ENCODE results near the gene CAMK2D.
"Not testable (repeated sequence)": the region's sequence is repeated elsewhere in the genome, so short reads cannot be mapped to it uniquely, and the experiment has no call there.

CAMK2D gene

GRCh38 chr4:113695328-113696169 is 66.0 kb downstream of the CAMK2D start:
- Histone ChIP-seq H3K4me2 (ENCODE audit: low read length) (no peak overlapping the region), H3K36me3 (ENCODE audit: insufficient read depth, low read length) (no peaks in the 10 kb centered on the region), H3K9ac (ENCODE audit: low read depth, low read length) (no peak overlapping the region), H3K9me3 (replicated peaks; ENCODE audit: low read length) (no peaks in the 10 kb centered on the region), H3K4me1 (ENCODE audit: control insufficient read depth, insufficient read depth, low read length) (peaks cover 23% of the 10 kb centered on the region), H3K4me3 (ENCODE audit: low read length) (no peak overlapping the region), H3K27me3 (ENCODE audit: control insufficient read depth, insufficient read depth, low read length) (no peaks in the 10 kb centered on the region)

- H3K4me3 ChIP-seq (ENCODE audit: low read length) = no peak overlapping the region
- no peak overlapping the region for H3K9ac ChIP-seq (ENCODE audit: low read depth, low read length)
- no peaks in the 10 kb centered on the region for H3K9me3 ChIP-seq (replicated peaks; ENCODE audit: low read length)
- H3K27me3 ChIP-seq (ENCODE audit: control insufficient read depth, insufficient read depth, low read length) = no peaks in the 10 kb centered on the region
- H3K4me2 ChIP-seq (ENCODE audit: low read length) = no peak overlapping the region
- H3K36me3 ChIP-seq (ENCODE audit: insufficient read depth, low read length) = no peaks in the 10 kb centered on the region
- peaks cover 8% of the 10 kb centered on the region for H3K4me1 ChIP-seq (ENCODE audit: control insufficient read depth, insufficient read depth, low read length)
These were observed 67.5 kb downstream of the CAMK2D start for GRCh38 chr4:113694008-113694407.

DNA sequence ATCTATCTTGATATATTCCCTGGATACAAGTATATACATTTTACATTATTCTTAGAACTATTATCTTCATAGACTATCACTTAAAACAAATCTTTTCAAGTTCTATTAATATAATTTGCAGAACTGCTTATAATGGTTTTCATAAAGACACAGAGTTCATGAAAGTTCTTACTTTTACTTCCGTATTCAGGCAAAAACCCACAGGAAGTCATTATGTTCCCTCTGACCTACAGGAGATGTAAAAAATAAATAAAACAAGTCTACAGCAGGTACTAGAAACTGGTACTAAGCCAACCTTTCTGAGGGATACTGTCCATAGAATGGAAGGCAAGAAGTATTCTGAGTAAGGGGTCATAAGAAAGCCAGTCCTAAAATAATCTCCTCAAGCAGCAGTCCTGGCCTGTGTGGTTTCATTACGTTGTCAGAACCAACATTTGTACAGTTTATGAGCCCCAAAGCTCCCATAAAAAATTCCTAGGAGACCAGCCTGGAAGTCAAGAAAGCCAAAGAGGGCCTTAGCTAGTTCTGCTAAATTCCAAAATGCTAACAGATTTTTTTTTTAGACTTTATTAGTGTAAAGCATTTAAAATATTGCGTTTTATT is 68.6 kb downstream of the CAMK2D start:
- H3K4me1 ChIP-seq (ENCODE audit: control insufficient read depth, insufficient read depth, low read length) = peaks cover 9% of the 10 kb centered on the region
- H3K27me3 ChIP-seq (ENCODE audit: control insufficient read depth, insufficient read depth, low read length) = no peaks in the 10 kb centered on the region
- H3K4me2 ChIP-seq (ENCODE audit: low read length) = peak overlapping the region; percentile 35
- H3K4me3 ChIP-seq (ENCODE audit: low read length) = no peak overlapping the region
- no peak overlapping the region for H3K9ac ChIP-seq (ENCODE audit: low read depth, low read length)
- no peaks in the 10 kb centered on the region for H3K36me3 ChIP-seq (ENCODE audit: insufficient read depth, low read length)
- H3K9me3 ChIP-seq (replicated peaks; ENCODE audit: low read length) = no peaks in the 10 kb centered on the region

- Histone ChIP-seq H3K27me3 (ENCODE audit: control insufficient read depth, insufficient read depth, low read length) (no peaks in the 10 kb centered on the region), H3K4me3 (ENCODE audit: low read length) (no peak overlapping the region), H3K9me3 (replicated peaks; ENCODE audit: low read length) (no peaks in the 10 kb centered on the region), H3K4me2 (ENCODE audit: low read length) (no peak overlapping the region), H3K9ac (ENCODE audit: low read depth, low read length) (no peak overlapping the region), H3K4me1 (ENCODE audit: control insufficient read depth, insufficient read depth, low read length) (peaks cover 20% of the 10 kb centered on the region), H3K36me3 (ENCODE audit: insufficient read depth, low read length) (no peaks in the 10 kb centered on the region)
These were observed 69.9 kb downstream of the CAMK2D start for GRCh38 chr4:113691676-113692075.

DNA sequence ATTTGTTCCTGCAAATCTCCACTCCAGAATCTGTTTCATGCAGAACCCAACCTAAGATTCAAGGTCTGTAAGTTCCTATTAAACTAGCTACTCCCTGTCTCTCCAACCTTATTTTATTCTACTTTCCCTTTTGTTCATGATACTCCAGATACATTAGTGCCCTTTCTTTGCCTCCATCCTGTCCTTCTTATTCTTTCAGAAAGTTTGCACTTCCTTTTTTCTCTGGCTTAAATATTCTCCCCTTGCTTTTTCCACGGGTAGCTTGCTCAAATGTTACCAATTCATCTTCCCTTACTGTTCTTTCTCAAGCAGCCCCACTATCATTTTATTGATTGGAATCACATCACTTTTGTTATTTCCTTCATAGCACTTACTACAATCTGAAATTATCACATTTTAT is 72.1 kb downstream of the CAMK2D start:
- no peaks in the 10 kb centered on the region for H3K9me3 ChIP-seq (replicated peaks; ENCODE audit: low read length)
- no peaks in the 10 kb centered on the region for H3K36me3 ChIP-seq (ENCODE audit: insufficient read depth, low read length)
- H3K4me1 ChIP-seq (ENCODE audit: control insufficient read depth, insufficient read depth, low read length) = peaks cover 27% of the 10 kb centered on the region
- no peak overlapping the region for H3K4me3 ChIP-seq (ENCODE audit: low read length)
- H3K9ac ChIP-seq (ENCODE audit: low read depth, low read length) = no peak overlapping the region
- no peaks in the 10 kb centered on the region for H3K27me3 ChIP-seq (ENCODE audit: control insufficient read depth, insufficient read depth, low read length)
- no peak overlapping the region for H3K4me2 ChIP-seq (ENCODE audit: low read length)

DNA sequence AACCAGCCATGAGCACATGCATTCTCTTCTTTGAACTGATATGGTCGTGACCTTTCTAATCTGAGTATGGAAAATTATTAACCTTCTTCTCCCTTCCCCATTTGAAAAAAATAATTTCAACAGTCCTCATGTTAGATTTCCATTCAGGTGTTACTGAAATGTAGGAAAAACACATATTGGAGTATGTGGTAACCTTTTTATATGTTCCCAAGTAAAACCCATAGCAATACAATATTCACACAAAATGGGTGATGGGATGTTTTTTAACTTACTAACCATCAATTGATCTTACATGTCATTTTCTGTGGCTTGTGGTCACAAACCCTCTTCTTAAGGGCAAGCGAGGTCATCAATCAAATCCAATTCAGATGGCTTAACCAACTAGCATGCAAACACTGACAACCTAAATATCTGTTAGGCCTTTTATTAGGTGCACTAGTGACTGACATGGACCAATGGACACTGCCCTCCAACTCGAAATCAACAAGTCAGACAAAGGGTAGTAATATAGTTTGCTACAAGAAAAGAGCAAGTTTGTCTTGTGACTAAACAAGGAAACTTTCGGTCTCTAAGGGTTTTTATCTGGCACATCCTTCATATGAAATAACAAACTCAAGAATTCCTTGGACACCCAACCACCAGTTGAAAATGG is 74.3 kb downstream of the CAMK2D start:
- peaks cover 39% of the 10 kb centered on the region for H3K4me1 ChIP-seq (ENCODE audit: control insufficient read depth, insufficient read depth, low read length)
- H3K4me3 ChIP-seq (ENCODE audit: low read length) = no peak overlapping the region

DNA sequence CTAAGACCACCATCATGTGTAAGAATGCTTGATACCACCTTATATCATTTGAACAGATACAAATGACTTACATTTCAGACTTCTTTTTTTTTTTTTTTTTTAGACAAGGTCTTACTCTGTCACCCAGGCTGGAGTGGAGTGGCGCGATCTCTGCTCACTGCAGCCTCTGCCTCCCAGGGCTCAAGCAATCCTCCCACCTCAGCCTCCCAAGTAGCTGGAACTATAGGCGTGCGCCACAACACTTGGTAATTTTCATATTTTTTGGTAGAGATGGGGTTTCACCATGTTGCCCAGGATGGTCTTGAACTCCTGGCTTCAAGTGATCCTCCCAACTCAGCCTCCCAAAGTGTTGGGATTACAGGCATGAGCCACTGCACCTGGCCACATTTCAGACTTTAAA is 76.4 kb downstream of the CAMK2D start:
- H3K4me3 ChIP-seq (ENCODE audit: low read length); H3K9ac ChIP-seq (ENCODE audit: low read depth, low read length); H3K27me3 ChIP-seq (ENCODE audit: control insufficient read depth, insufficient read depth, low read length); H3K9me3 ChIP-seq (replicated peaks; ENCODE audit: low read length); H3K4me2 ChIP-seq (ENCODE audit: low read length); H3K36me3 ChIP-seq (ENCODE audit: insufficient read depth, low read length): not testable (repeated sequence)
- peaks cover 46% of the 10 kb centered on the region for H3K4me1 ChIP-seq (ENCODE audit: control insufficient read depth, insufficient read depth, low read length)

More for the DNA sequence above, 74.3 kb downstream of the CAMK2D start:
- Histone ChIP-seq H3K9ac (ENCODE audit: low read depth, low read length) (no peak overlapping the region), H3K27me3 (ENCODE audit: control insufficient read depth, insufficient read depth, low read length) (no peaks in the 10 kb centered on the region), H3K36me3 (ENCODE audit: insufficient read depth, low read length) (no peaks in the 10 kb centered on the region), H3K4me2 (ENCODE audit: low read length) (peak overlapping the region; percentile 51), H3K9me3 (replicated peaks; ENCODE audit: low read length) (no peaks in the 10 kb centered on the region)

GRCh38 chr4:113684534-113685091 is 76.9 kb downstream of the CAMK2D start:
- no peak overlapping the region for H3K4me3 ChIP-seq (ENCODE audit: low read length)
- H3K9ac ChIP-seq (ENCODE audit: low read depth, low read length) = no peak overlapping the region
- no peak overlapping the region for H3K4me2 ChIP-seq (ENCODE audit: low read length)
- no peaks in the 10 kb centered on the region for H3K36me3 ChIP-seq (ENCODE audit: insufficient read depth, low read length)
- no peaks in the 10 kb centered on the region for H3K27me3 ChIP-seq (ENCODE audit: control insufficient read depth, insufficient read depth, low read length)
- no peaks in the 10 kb centered on the region for H3K9me3 ChIP-seq (replicated peaks; ENCODE audit: low read length)
- H3K4me1 ChIP-seq (ENCODE audit: control insufficient read depth, insufficient read depth, low read length) = peaks cover 46% of the 10 kb centered on the region

GRCh38 chr4:113682730-113683537 is 78.6 kb downstream of the CAMK2D start:
- Histone ChIP-seq H3K4me1 (ENCODE audit: control insufficient read depth, insufficient read depth, low read length) (peaks cover 45% of the 10 kb centered on the region), H3K36me3 (ENCODE audit: insufficient read depth, low read length) (no peaks in the 10 kb centered on the region), H3K9me3 (replicated peaks; ENCODE audit: low read length) (no peaks in the 10 kb centered on the region), H3K4me2 (ENCODE audit: low read length) (peak overlapping the region; percentile 59), H3K27me3 (ENCODE audit: control insufficient read depth, insufficient read depth, low read length) (no peaks in the 10 kb centered on the region), H3K9ac (ENCODE audit: low read depth, low read length) (no peak overlapping the region), H3K4me3 (ENCODE audit: low read length) (no peak overlapping the region)

GRCh38 chr4:113678641-113679040 is 82.9 kb downstream of the CAMK2D start:
- Histone ChIP-seq H3K4me2 (ENCODE audit: low read length) (no peak overlapping the region), H3K4me3 (ENCODE audit: low read length) (no peak overlapping the region), H3K9ac (ENCODE audit: low read depth, low read length) (no peak overlapping the region), H3K27me3 (ENCODE audit: control insufficient read depth, insufficient read depth, low read length) (no peaks in the 10 kb centered on the region), H3K4me1 (ENCODE audit: control insufficient read depth, insufficient read depth, low read length) (peaks cover 28% of the 10 kb centered on the region), H3K36me3 (ENCODE audit: insufficient read depth, low read length) (peaks cover 3% of the 10 kb centered on the region), H3K9me3 (replicated peaks; ENCODE audit: low read length) (no peaks in the 10 kb centered on the region)

DNA sequence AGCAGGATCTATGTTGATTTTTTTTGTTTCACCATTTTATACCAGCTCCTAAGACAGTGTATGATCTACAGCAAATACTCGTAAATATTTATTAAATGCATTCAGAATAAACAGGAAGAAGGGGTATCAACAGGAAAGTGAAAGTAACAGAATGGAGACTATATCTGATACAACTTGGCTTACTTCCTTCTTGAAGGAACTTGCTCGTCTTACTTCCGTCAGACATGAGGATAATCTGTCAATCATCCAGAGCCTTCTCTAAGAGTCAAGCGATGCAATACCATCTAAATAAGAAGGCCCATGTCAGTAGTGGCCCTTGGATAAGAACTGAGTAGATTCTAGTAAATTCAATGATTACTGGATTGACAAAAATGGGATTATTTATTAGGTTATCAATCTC is 84.2 kb downstream of the CAMK2D start:
- Histone ChIP-seq H3K9ac (ENCODE audit: low read depth, low read length) (no peak overlapping the region), H3K4me3 (ENCODE audit: low read length) (no peak overlapping the region), H3K36me3 (ENCODE audit: insufficient read depth, low read length) (peaks cover 3% of the 10 kb centered on the region), H3K4me1 (ENCODE audit: control insufficient read depth, insufficient read depth, low read length) (peaks cover 24% of the 10 kb centered on the region), H3K9me3 (replicated peaks; ENCODE audit: low read length) (no peaks in the 10 kb centered on the region), H3K27me3 (ENCODE audit: control insufficient read depth, insufficient read depth, low read length) (no peaks in the 10 kb centered on the region), H3K4me2 (ENCODE audit: low read length) (no peak overlapping the region)
